ENCODE measurements around the gene EPM2AIP1.

DNA sequence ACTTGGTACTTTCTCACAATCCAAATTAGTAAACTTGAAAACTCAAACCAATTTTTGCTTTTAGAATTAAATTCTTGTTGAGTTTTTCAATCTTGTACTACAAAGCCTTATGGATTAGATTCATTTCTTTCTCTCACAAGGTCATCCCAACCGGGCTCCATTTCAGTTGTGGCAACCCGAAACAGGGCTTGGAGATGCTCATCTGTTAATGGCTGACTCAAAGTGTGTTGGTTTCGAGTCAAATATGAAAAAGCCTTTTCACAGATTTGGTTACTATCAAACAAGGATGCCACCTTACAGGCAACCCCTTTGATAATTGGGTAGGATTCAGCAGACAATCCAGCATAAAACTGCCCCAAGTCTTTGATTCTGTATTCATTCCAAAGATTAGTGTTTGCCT is 1.8 kb downstream of the EPM2AIP1 start:
- TF ChIP-seq, protein P1, sequence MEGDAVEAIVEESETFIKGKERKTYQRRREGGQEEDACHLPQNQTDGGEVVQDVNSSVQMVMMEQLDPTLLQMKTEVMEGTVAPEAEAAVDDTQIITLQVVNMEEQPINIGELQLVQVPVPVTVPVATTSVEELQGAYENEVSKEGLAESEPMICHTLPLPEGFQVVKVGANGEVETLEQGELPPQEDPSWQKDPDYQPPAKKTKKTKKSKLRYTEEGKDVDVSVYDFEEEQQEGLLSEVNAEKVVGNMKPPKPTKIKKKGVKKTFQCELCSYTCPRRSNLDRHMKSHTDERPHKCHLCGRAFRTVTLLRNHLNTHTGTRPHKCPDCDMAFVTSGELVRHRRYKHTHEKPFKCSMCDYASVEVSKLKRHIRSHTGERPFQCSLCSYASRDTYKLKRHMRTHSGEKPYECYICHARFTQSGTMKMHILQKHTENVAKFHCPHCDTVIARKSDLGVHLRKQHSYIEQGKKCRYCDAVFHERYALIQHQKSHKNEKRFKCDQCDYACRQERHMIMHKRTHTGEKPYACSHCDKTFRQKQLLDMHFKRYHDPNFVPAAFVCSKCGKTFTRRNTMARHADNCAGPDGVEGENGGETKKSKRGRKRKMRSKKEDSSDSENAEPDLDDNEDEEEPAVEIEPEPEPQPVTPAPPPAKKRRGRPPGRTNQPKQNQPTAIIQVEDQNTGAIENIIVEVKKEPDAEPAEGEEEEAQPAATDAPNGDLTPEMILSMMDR (IDR thresholded peaks at IDR 0.05; ENCODE audit: poor library complexity, severe bottlenecking), result no peak
- no peak for TF ChIP-seq MXI1 (conservative IDR thresholded peaks at IDR 0.05; ENCODE audit: poor library complexity, severe bottlenecking)
- TF ChIP-seq POLR2AphosphoS5 (IDR thresholded peaks at IDR 0.05), result no peak
- no peak for TF ChIP-seq EP300 (conservative IDR thresholded peaks at IDR 0.05; ENCODE audit: poor library complexity, severe bottlenecking)
- no peak for TF ChIP-seq RAD21 (conservative IDR thresholded peaks at IDR 0.05)
- no peak for TF ChIP-seq EZH2 (IDR thresholded peaks at IDR 0.05; ENCODE audit: borderline replicate concordance, insufficient read depth, low read length, poor library complexity, severe bottlenecking)

Measured in neural cell (in vitro differentiated cells).